GM23338 (cell line): Measurements from ENCODE around the gene ELN. TPM values are rescaled to one million over a fixed set of nuclear protein-coding genes. Genes with fewer than 3 reads are reported as not detected.

Experiments used
- ATAC-seq: fragments of 200-7000 bp; cut with Tn5 transposase; 3 replicates; pipeline ENCODE4 v1.9.1; 2020
- DNase-seq: peaks from one replicate; pipeline ENCODE4 v3.0.0-alpha.2; 2015; ENCODE audit warnings: low spot score
- H2AFZ ChIP-seq: fragments of 200-600 bp; sonication (generic); 2 replicates; pipeline ENCODE4 v1.8.0; 2016; ENCODE audit warnings: antibody characterized with exemption, mild to moderate bottlenecking, moderate library complexity
- H3F3A ChIP-seq: fragments of 200-600 bp; sonication (generic); replicated peaks from 2 replicates; pipeline ENCODE4 v1.8.0; 2017; ENCODE audit warnings: antibody characterized with exemption, mixed run types, low read depth
- H3K27ac ChIP-seq: fragments of 200-600 bp; sonication (generic); 2 replicates; pipeline ENCODE4 v1.6.1; 2016; ENCODE audit warnings: low read depth
- H3K27me3 ChIP-seq: fragments of 200-600 bp; sonication (generic); 2 replicates; pipeline ENCODE4 v1.8.0; 2016; ENCODE audit warnings: mild to moderate bottlenecking, mixed run types, moderate library complexity; ENCODE audit not compliant: insufficient read depth
- H3K36me3 ChIP-seq: fragments of 200-600 bp; sonication (generic); 2 replicates; pipeline ENCODE4 v1.8.0; 2016; ENCODE audit warnings: mild to moderate bottlenecking; ENCODE audit not compliant: insufficient read depth
- H3K4me1 ChIP-seq: fragments of 200-600 bp; sonication (generic); 2 replicates; pipeline ENCODE4 v1.8.0; 2016; ENCODE audit warnings: mild to moderate bottlenecking, moderate library complexity; ENCODE audit not compliant: insufficient read depth
- H3K4me2 ChIP-seq: fragments of 200-600 bp; sonication (generic); 2 replicates; pipeline ENCODE4 v1.7.1; 2017; ENCODE audit warnings: mixed run types
- H3K4me3 ChIP-seq: fragments of 200-600 bp; sonication (generic); 2 replicates; pipeline ENCODE4 v1.6.1; 2016; ENCODE audit warnings: mixed run types
- H3K79me2 ChIP-seq: fragments of 200-600 bp; sonication (generic); replicated peaks from 2 replicates; pipeline ENCODE4 v1.8.0; 2017; ENCODE audit warnings: mild to moderate bottlenecking; ENCODE audit not compliant: insufficient read depth
- H3K9me2 ChIP-seq: fragments of 200-600 bp; sonication (generic); 2 replicates; pipeline ENCODE4 v1.8.0; 2017; ENCODE audit not compliant: insufficient read depth
- H4K20me1 ChIP-seq: fragments of 200-600 bp; sonication (generic); replicated peaks from 2 replicates; pipeline ENCODE4 v1.8.0; 2017; ENCODE audit warnings: mild to moderate bottlenecking; ENCODE audit not compliant: insufficient read depth
- H3K27ac Mint-ChIP-seq: 2 replicates; pipeline ENCODE4 v1.8.0; 2020; ENCODE audit warnings: inconsistent platforms, mild to moderate bottlenecking, moderate library complexity, mixed read lengths
- H3K27me3 Mint-ChIP-seq: 3 replicates; pipeline ENCODE4 v1.8.0; 2022; ENCODE audit warnings: low read depth, mild to moderate bottlenecking, moderate library complexity, mixed read lengths, inconsistent platforms; ENCODE audit not compliant: insufficient read depth, poor library complexity
- H3K36me3 Mint-ChIP-seq: 3 replicates; pipeline ENCODE4 v1.8.0; 2021; ENCODE audit warnings: low read depth, mild to moderate bottlenecking, inconsistent platforms, moderate library complexity, mixed read lengths
- H3K4me1 Mint-ChIP-seq: 3 replicates; pipeline ENCODE4 v1.8.0; 2020; ENCODE audit warnings: mild to moderate bottlenecking, inconsistent platforms, mixed read lengths
- H3K4me3 Mint-ChIP-seq: 3 replicates; pipeline ENCODE4 v1.8.0; 2021; ENCODE audit warnings: moderate library complexity, mild to moderate bottlenecking, inconsistent platforms, mixed read lengths
- H3K9me3 Mint-ChIP-seq: 3 replicates; pipeline ENCODE4 v1.8.0; 2020; ENCODE audit warnings: moderate library complexity, mild to moderate bottlenecking, inconsistent platforms, mixed read lengths
- CREB1 ChIP-seq: fragments of 250-450 bp; sonication (Bioruptor Pico); IDR thresholded peaks from 2 replicates; pipeline ENCODE4 v1.5.0; 2020; ENCODE audit warnings: low read depth, mild to moderate bottlenecking, moderate library complexity
- EZH2 ChIP-seq: fragments of 200-600 bp; sonication (generic); IDR thresholded peaks from one replicate; pipeline ENCODE4 v1.8.0; 2017; ENCODE audit warnings: antibody characterized with exemption, mild to moderate bottlenecking, low read depth; ENCODE audit not compliant: unreplicated experiment
- EZH2phosphoT487 ChIP-seq: fragments of 200-600 bp; sonication (generic); IDR thresholded peaks from one replicate; pipeline ENCODE4 v1.8.1; 2018; ENCODE audit warnings: antibody characterized with exemption; ENCODE audit not compliant: unreplicated experiment
- JUNB ChIP-seq: IDR thresholded peaks from one replicate; pipeline ENCODE4 v1.6.1; 2016; ENCODE audit warnings: antibody characterized with exemption; ENCODE audit not compliant: unreplicated experiment
- REST ChIP-seq: IDR thresholded peaks from one replicate; pipeline ENCODE4 v1.6.1; 2018; ENCODE audit warnings: antibody characterized with exemption; ENCODE audit not compliant: unreplicated experiment
- STAT1 ChIP-seq: IDR thresholded peaks from one replicate; pipeline ENCODE4 v1.6.1; 2016; ENCODE audit warnings: antibody characterized with exemption; ENCODE audit not compliant: unreplicated experiment
- ZNF331 ChIP-seq: fragments of 250-450 bp; sonication (Bioruptor Pico); IDR thresholded peaks from 2 replicates; pipeline ENCODE4 v1.5.0; 2020; ENCODE audit warnings: low read depth, mild to moderate bottlenecking, moderate library complexity
- polyA plus RNA-seq: library from polyadenylated mRNA; unstranded; fragments of >200 nt; fragmentation: Nextera tagmentation; extraction: Ambion mirVana; gene quantifications from 2 replicates; pipeline ENCODE4 v1.2.1, GENCODE V29; 2016
- total RNA-seq: library from RNA; depleted of rRNA; stranded (reverse); fragments of >200 nt; shearing (Covaris generic); gene quantifications from 2 replicates; pipeline ENCODE4 v1.2.3, GENCODE V29; 2014
- TF ChIP-seq, protein P1 (sequence below), 2 experiments: fragments of 200-600 bp in 1 of 2; sonication (generic) in 1 of 2; conservative IDR thresholded peaks; 2 replicates each; pipeline versions ENCODE4 v1.5.1 to v1.6.1; 2016 to 2017; ENCODE audit warnings: antibody characterized with exemption in 2 of 2, low read depth in 2 of 2, mild to moderate bottlenecking in 2 of 2, moderate library complexity in 1 of 2
- TF ChIP-seq, protein P2 (sequence below): fragments of 250-450 bp; sonication (Bioruptor Pico); IDR thresholded peaks from 2 replicates; pipeline ENCODE4 v1.5.0; 2020; ENCODE audit warnings: mild to moderate bottlenecking, moderate library complexity
- TF ChIP-seq, protein P3 (sequence below): IDR thresholded peaks from 2 replicates; pipeline ENCODE4 v1.6.1; 2016; ENCODE audit warnings: antibody characterized with exemption

The ELN gene
- total and polyA plus RNA-seq, 2 experiments from 2014 or later, result 1.1 to 5.6 TPM

DNA sequence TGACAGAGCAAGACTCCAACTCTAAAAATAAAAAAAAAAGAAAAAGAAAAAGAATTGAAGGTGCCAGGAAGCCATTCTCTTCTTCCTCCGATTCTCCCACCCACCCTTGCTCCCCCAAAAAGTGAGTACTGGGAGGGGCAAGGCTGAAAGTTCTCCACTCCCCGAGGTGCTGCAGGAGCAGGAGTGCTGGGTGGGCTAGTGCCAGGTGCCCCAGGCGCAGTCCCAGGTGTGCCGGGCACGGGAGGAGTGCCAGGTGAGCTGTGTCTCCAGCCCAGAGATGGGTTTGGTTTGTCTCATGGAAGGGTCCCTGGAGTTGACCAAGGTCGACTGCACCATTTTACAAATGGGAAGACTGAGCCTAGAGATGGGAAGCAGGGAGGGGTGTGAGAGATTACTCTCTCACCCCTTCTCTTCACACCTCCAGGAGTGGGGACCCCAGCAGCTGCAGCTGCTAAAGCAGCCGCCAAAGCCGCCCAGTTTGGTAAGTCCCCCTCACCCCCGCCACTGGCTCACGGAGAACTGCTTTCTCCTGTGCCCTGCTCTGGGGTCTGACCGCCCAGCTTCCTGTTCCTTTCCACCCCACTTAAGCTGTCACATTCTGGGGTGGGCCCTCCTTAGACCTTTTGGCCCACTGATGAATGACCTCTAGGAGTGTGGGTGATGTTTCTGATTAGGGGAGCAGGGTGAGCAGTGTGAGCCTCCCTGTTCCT, 29.4 kb downstream of the ELN start (continued):
- TF ChIP-seq JUNB (no peak), CREB1 (CRISPR knock-in tag) (no peak), ZNF331 (CRISPR knock-in tag) (no peak)
- TF ChIP-seq, protein P1, sequence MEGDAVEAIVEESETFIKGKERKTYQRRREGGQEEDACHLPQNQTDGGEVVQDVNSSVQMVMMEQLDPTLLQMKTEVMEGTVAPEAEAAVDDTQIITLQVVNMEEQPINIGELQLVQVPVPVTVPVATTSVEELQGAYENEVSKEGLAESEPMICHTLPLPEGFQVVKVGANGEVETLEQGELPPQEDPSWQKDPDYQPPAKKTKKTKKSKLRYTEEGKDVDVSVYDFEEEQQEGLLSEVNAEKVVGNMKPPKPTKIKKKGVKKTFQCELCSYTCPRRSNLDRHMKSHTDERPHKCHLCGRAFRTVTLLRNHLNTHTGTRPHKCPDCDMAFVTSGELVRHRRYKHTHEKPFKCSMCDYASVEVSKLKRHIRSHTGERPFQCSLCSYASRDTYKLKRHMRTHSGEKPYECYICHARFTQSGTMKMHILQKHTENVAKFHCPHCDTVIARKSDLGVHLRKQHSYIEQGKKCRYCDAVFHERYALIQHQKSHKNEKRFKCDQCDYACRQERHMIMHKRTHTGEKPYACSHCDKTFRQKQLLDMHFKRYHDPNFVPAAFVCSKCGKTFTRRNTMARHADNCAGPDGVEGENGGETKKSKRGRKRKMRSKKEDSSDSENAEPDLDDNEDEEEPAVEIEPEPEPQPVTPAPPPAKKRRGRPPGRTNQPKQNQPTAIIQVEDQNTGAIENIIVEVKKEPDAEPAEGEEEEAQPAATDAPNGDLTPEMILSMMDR (conservative IDR thresholded peaks at IDR 0.05; ENCODE audit: low read depth in 2 of 2), result no peak

DNA sequence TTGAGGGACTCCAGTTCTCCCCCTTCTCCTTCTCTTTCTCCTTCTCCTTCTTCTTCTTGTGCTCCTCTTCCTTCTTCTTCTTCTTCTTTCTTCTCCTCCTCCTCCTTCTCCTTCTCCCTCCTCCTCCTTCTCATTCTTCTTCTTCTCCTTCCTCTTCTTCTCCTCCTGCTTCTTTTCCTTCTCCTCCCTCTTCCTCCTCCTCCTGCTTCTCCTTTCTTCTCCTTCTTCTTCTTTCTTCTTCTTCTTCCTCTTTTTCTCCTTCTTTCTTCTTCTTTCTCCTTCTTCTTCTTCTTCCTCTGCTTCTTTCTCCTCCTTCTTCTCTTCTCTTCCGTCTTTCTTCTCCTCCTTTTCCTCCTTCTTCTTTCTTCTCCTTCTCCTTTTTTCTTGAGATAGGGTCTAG, 30.0 kb downstream of the ELN start:
- Histone ChIP-seq H3K4me1 (no peaks in the 10 kb centered on the region), H3K79me2 (no peaks in the 10 kb centered on the region), H3K4me3 (no peak overlapping the region), H3K27me3 (no peaks in the 10 kb centered on the region), H3K4me2 (no peak overlapping the region), H4K20me1 (no peaks in the 10 kb centered on the region), H3F3A (no peaks in the 10 kb centered on the region), H3K27ac (no peak overlapping the region), H3K36me3 (no peaks in the 10 kb centered on the region), H2AFZ (no peak overlapping the region), H3K9me2 (no peaks in the 10 kb centered on the region)
- TF ChIP-seq, protein P2, sequence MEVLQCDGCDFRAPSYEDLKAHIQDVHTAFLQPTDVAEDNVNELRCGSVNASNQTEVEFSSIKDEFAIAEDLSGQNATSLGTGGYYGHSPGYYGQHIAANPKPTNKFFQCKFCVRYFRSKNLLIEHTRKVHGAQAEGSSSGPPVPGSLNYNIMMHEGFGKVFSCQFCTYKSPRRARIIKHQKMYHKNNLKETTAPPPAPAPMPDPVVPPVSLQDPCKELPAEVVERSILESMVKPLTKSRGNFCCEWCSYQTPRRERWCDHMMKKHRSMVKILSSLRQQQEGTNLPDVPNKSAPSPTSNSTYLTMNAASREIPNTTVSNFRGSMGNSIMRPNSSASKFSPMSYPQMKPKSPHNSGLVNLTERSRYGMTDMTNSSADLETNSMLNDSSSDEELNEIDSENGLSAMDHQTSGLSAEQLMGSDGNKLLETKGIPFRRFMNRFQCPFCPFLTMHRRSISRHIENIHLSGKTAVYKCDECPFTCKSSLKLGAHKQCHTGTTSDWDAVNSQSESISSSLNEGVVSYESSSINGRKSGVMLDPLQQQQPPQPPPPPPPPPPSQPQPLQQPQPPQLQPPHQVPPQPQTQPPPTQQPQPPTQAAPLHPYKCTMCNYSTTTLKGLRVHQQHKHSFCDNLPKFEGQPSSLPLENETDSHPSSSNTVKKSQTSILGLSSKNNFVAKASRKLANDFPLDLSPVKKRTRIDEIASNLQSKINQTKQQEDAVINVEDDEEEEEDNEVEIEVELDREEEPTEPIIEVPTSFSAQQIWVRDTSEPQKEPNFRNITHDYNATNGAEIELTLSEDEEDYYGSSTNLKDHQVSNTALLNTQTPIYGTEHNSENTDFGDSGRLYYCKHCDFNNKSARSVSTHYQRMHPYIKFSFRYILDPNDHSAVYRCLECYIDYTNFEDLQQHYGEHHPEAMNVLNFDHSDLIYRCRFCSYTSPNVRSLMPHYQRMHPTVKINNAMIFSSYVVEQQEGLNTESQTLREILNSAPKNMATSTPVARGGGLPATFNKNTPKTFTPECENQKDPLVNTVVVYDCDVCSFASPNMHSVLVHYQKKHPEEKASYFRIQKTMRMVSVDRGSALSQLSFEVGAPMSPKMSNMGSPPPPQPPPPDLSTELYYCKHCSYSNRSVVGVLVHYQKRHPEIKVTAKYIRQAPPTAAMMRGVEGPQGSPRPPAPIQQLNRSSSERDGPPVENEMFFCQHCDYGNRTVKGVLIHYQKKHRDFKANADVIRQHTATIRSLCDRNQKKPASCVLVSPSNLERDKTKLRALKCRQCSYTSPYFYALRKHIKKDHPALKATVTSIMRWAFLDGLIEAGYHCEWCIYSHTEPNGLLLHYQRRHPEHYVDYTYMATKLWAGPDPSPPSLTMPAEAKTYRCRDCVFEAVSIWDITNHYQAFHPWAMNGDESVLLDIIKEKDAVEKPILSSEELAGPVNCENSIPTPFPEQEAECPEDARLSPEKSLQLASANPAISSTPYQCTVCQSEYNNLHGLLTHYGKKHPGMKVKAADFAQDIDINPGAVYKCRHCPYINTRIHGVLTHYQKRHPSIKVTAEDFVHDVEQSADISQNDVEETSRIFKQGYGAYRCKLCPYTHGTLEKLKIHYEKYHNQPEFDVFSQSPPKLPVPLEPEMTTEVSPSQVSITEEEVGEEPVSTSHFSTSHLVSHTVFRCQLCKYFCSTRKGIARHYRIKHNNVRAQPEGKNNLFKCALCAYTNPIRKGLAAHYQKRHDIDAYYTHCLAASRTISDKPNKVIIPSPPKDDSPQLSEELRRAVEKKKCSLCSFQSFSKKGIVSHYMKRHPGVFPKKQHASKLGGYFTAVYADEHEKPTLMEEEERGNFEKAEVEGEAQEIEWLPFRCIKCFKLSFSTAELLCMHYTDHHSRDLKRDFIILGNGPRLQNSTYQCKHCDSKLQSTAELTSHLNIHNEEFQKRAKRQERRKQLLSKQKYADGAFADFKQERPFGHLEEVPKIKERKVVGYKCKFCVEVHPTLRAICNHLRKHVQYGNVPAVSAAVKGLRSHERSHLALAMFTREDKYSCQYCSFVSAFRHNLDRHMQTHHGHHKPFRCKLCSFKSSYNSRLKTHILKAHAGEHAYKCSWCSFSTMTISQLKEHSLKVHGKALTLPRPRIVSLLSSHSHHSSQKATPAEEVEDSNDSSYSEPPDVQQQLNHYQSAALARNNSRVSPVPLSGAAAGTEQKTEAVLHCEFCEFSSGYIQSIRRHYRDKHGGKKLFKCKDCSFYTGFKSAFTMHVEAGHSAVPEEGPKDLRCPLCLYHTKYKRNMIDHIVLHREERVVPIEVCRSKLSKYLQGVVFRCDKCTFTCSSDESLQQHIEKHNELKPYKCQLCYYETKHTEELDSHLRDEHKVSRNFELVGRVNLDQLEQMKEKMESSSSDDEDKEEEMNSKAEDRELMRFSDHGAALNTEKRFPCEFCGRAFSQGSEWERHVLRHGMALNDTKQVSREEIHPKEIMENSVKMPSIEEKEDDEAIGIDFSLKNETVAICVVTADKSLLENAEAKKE (CRISPR knock-in tag), result no peak
- TF ChIP-seq REST (no peak), STAT1 (no peak), CREB1 (CRISPR knock-in tag) (no peak), ZNF331 (CRISPR knock-in tag) (no peak), EZH2phosphoT487 (no peak), JUNB (no peak), EZH2 (no peak)
- TF ChIP-seq, protein P3, sequence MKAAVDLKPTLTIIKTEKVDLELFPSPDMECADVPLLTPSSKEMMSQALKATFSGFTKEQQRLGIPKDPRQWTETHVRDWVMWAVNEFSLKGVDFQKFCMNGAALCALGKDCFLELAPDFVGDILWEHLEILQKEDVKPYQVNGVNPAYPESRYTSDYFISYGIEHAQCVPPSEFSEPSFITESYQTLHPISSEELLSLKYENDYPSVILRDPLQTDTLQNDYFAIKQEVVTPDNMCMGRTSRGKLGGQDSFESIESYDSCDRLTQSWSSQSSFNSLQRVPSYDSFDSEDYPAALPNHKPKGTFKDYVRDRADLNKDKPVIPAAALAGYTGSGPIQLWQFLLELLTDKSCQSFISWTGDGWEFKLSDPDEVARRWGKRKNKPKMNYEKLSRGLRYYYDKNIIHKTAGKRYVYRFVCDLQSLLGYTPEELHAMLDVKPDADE, result no peak
- Mint-ChIP-seq H3K27me3 (peaks cover 12% of the 10 kb centered on the region), H3K27ac (no peak overlapping the region), H3K9me3 (no peaks in the 10 kb centered on the region), H3K4me3 (no peak overlapping the region), H3K4me1 (no peaks in the 10 kb centered on the region), H3K36me3 (no peaks in the 10 kb centered on the region)
- ATAC-seq (no peak), DNase-seq (no peak)
